Fibroblast of lung (primary cell): Measurements from ENCODE around the gene CUEDC1. TPM values are rescaled to one million over a fixed set of nuclear protein-coding genes. Genes with fewer than 3 reads are reported as not detected.

ENCODE experiments used
- DNase-seq, 2 donors: peaks; one replicate each; pipeline versions ENCODE4 v3.0.0 to v3.0.0-alpha.2; 2010; ENCODE audit warnings: low read depth in 2 of 2
- H2AFZ ChIP-seq: 2 replicates; pipeline ENCODE4 v1.5.1; 2012; ENCODE audit warnings: low read length, control low read depth, inconsistent platforms
- H3K27ac ChIP-seq: 2 replicates; pipeline ENCODE4 v1.5.1; 2011; ENCODE audit warnings: low read length, control low read depth; ENCODE audit not compliant: insufficient read depth
- H3K27me3 ChIP-seq: 2 replicates; pipeline ENCODE4 v1.5.1; 2011; ENCODE audit warnings: mild to moderate bottlenecking, low read length; ENCODE audit not compliant: control insufficient read depth, insufficient read depth
- H3K36me3 ChIP-seq: 2 replicates; pipeline ENCODE4 v1.5.1; 2011; ENCODE audit warnings: low read length; ENCODE audit not compliant: control insufficient read depth, insufficient read depth
- H3K4me1 ChIP-seq: 2 replicates; pipeline ENCODE4 v1.5.1; 2011; ENCODE audit warnings: low read length; ENCODE audit not compliant: control insufficient read depth, insufficient read depth; ENCODE audit errors: extremely low read depth
- H3K4me2 ChIP-seq: 2 replicates; pipeline ENCODE4 v1.5.1; 2011; ENCODE audit warnings: low read length, control low read depth; ENCODE audit not compliant: insufficient read depth; ENCODE audit errors: extremely low read depth
- H3K4me3 ChIP-seq, 4 experiments: fragments of 200-600 bp in 1 of 4; sonication (generic) in 1 of 4; replicated peaks in 1 of 4; 2 replicates each; pipeline ENCODE4 v1.5.1; 2011 to 2016; ENCODE audit warnings: low read length in 4 of 4, low read depth in 3 of 4, mild to moderate bottlenecking in 3 of 4, control low read depth in 2 of 4, inconsistent platforms in 1 of 4, mixed read lengths in 1 of 4; ENCODE audit not compliant: insufficient read depth in 1 of 4; ENCODE audit errors: control extremely low read depth in 1 of 4
- H3K79me2 ChIP-seq: 2 replicates; pipeline ENCODE4 v1.5.1; 2012; ENCODE audit warnings: mild to moderate bottlenecking, low read length, inconsistent platforms; ENCODE audit not compliant: control insufficient read depth, insufficient read depth
- H3K9ac ChIP-seq: 2 replicates; pipeline ENCODE4 v1.5.1; 2011; ENCODE audit warnings: mild to moderate bottlenecking, low read length, control low read depth; ENCODE audit not compliant: insufficient read depth
- H3K9me3 ChIP-seq: 2 replicates; pipeline ENCODE4 v1.5.1; 2012; ENCODE audit warnings: low read depth, low read length; ENCODE audit not compliant: control insufficient read depth, insufficient read depth
- H4K20me1 ChIP-seq: 2 replicates; pipeline ENCODE4 v1.5.1; 2011; ENCODE audit warnings: low read length; ENCODE audit not compliant: control insufficient read depth, insufficient read depth; ENCODE audit errors: extremely low read depth
- CTCF ChIP-seq, 2 donors: IDR thresholded peaks in 1 of 2; conservative IDR thresholded peaks in 1 of 2; 1 replicate in 1 of 2; 2 replicates in 1 of 2; pipeline ENCODE4 v1.5.1; 2011 to 2012; ENCODE audit warnings: low read length in 2 of 2, control low read depth in 1 of 2, inconsistent platforms in 1 of 2, low read depth in 1 of 2, mild to moderate bottlenecking in 1 of 2
- EZH2 ChIP-seq: IDR thresholded peaks from 2 replicates; pipeline ENCODE4 v1.5.1; 2012; ENCODE audit warnings: low read length, control low read depth, mild to moderate bottlenecking; ENCODE audit errors: missing control alignments
- polyA plus RNA-seq, 2 donors: library from polyadenylated mRNA; depleted of rRNA in 1 of 2; stranded (reverse) in 1 of 2; unstranded in 1 of 2; fragments of >200 nt; gene quantifications; 2 replicates each; pipeline ENCODE4 v1.2.1, GENCODE V29; 2011 to 2012; ENCODE audit warnings: missing spikeins in 1 of 2
- total RNA-seq: library from RNA; depleted of rRNA; stranded (reverse); fragments of >200 nt; gene quantifications from 2 replicates; pipeline ENCODE4 v1.2.1, GENCODE V29; 2014

Gene CUEDC1
- total and polyA plus RNA-seq, 2 donors (not counting 1 experiment from before 2014, with no cell fraction given) = 11.9 to 34.9 TPM

DNA sequence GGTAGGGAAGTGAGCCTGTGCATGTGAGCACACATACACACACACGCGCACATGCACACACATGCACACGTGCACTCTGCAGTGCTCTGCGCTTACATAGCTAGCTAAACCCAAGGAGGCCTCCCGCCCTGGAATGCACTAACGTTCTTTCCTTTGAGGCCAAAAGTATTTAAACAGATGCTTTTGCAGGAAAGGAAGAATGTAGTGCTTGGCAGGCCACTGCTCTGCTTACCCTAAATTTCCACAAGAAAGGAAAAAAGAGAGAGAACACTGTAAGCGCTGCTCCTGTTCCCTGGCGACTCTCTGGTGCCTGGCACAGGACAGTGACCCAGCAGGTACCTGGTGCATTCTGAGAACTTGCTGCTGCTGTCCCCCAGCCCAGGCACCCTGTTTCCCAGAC, 74.1 kb downstream of the CUEDC1 start:
- Histone ChIP-seq H3K4me1 (peaks cover 38% of the 10 kb centered on the region), H3K4me2 (peak overlapping the region; percentile 48)
- DNase-seq = peak; percentile 85 to 95

GRCh38 chr17:57880086-57880456, 75.1 kb downstream of the CUEDC1 start:
- H4K20me1 ChIP-seq = no peaks in the 10 kb centered on the region
- peak overlapping the region; percentile 78 for H3K27ac ChIP-seq
- no peak overlapping the region for H3K4me3 ChIP-seq
- H3K4me1 ChIP-seq = peaks cover 46% of the 10 kb centered on the region
- no peak overlapping the region for H2AFZ ChIP-seq
- H3K9me3 ChIP-seq = no peaks in the 10 kb centered on the region
- no peaks in the 10 kb centered on the region for H3K27me3 ChIP-seq
- no peak for TF ChIP-seq EZH2
- TF ChIP-seq CTCF (conservative IDR thresholded peaks at IDR 0.05 in 1 of 2, IDR thresholded peaks at IDR 0.05 in 1 of 2; ENCODE audit: low read depth in 1 of 2, low read length in 2 of 2) = no peak
- peaks cover 14% of the 10 kb centered on the region for H3K36me3 ChIP-seq
- no peak for DNase-seq
- H3K79me2 ChIP-seq = peaks cover 2% of the 10 kb centered on the region
- H3K9ac ChIP-seq = no peak overlapping the region
- no peak overlapping the region for H3K4me2 ChIP-seq

More for the DNA sequence above, 74.1 kb downstream of the CUEDC1 start:
- Histone ChIP-seq H3K9ac (no peak overlapping the region), H4K20me1 (no peaks in the 10 kb centered on the region), H3K4me3 (no peak overlapping the region), H3K79me2 (peaks cover 2% of the 10 kb centered on the region), H2AFZ (no peak overlapping the region), H3K36me3 (peaks cover 9% of the 10 kb centered on the region), H3K27me3 (no peaks in the 10 kb centered on the region), H3K9me3 (no peaks in the 10 kb centered on the region), H3K27ac (peak overlapping the region; percentile 77)
- TF ChIP-seq CTCF (conservative IDR thresholded peaks at IDR 0.05 in 1 of 2, IDR thresholded peaks at IDR 0.05 in 1 of 2; ENCODE audit: low read depth in 1 of 2, low read length in 2 of 2) (no peak), EZH2 (no peak)

DNA sequence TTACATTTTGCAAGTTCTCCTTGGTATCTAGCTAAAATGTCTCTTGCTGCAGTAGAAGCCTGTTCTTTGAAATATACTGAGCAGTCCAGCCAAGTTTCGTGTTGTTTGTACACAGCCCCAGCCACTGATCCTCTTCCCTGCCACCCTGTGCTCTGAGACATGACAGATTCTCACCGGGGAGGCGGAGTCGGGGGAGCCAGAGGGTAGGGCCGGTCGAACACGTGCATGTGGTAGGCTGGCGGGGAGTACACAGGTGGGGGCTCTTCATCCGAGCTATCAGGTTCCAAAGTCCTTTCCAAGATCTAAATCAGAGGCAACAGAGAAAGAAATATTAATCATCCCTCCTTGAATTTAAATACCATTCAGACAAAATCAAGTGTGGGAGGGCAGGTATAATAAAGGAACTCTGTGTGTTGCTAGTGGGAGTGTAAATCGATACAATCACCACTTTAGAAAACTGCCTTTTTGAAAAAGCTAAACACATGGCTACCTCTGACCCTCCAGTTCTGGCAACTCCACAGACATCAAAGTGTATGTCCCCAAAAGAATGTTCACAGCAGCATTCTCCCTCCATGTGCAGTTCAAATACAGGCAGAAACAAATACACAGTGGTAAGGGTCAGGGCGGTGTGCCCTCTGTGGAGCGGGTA, 75.7 kb downstream of the CUEDC1 start:
- DNase-seq = no peak
- no peaks in the 10 kb centered on the region for H4K20me1 ChIP-seq
- peaks cover 2% of the 10 kb centered on the region for H3K79me2 ChIP-seq
- H3K36me3 ChIP-seq = peaks cover 12% of the 10 kb centered on the region
- no peaks in the 10 kb centered on the region for H3K9me3 ChIP-seq
- H3K4me3 ChIP-seq = no peak overlapping the region
- peak overlapping the region; percentile 78 for H3K27ac ChIP-seq
- no peaks in the 10 kb centered on the region for H3K27me3 ChIP-seq
- no peak overlapping the region for H3K9ac ChIP-seq
- peak overlapping the region; percentile 41 for H3K4me2 ChIP-seq
- peaks cover 47% of the 10 kb centered on the region for H3K4me1 ChIP-seq
- no peak overlapping the region for H2AFZ ChIP-seq
- TF ChIP-seq CTCF (conservative IDR thresholded peaks at IDR 0.05 in 1 of 2, IDR thresholded peaks at IDR 0.05 in 1 of 2; ENCODE audit: low read depth in 1 of 2, low read length in 2 of 2) = no peak
- TF ChIP-seq EZH2 = no peak
